ENCODE results near the gene MECP2. TPM values are rescaled to one million over a fixed set of nuclear protein-coding genes. Genes with fewer than 3 reads are reported as not detected.

MECP2 gene
- total RNA-seq, 2 donors from 2014 or later = 57.0 to 113 TPM

DNA sequence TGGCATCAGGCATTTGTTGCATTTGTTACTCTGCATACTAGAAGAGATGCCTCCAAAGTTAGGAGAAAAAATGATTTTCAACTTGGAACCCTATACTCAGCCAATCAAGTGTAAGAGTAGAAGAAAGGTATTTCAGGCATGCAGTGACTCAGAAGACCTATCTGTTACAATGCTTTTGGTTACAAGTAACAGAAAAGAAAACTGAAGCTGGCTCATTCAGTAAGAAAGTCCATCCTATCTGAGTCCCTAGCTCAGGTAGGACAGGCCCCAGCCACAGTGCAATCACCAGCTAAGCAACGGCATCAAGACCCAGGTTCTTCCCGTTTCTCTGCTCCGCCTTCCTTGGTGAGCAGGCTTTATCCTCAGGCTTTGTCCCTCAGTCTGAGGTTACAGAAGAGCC is 23.3 kb downstream of the MECP2 start:
- H3K36me3 ChIP-seq = no peaks in the 10 kb centered on the region
- no peak for DNase-seq (ENCODE audit: low spot score)
- H3K27ac ChIP-seq = peak overlapping the region in 1 of 2 donors; percentile 26
- ATAC-seq (ENCODE audit: insufficient number of reproducible peaks, low FRiP score, low read depth) = no peak
- no peaks in the 10 kb centered on the region for H3K9me3 ChIP-seq
- TF ChIP-seq, protein P1, sequence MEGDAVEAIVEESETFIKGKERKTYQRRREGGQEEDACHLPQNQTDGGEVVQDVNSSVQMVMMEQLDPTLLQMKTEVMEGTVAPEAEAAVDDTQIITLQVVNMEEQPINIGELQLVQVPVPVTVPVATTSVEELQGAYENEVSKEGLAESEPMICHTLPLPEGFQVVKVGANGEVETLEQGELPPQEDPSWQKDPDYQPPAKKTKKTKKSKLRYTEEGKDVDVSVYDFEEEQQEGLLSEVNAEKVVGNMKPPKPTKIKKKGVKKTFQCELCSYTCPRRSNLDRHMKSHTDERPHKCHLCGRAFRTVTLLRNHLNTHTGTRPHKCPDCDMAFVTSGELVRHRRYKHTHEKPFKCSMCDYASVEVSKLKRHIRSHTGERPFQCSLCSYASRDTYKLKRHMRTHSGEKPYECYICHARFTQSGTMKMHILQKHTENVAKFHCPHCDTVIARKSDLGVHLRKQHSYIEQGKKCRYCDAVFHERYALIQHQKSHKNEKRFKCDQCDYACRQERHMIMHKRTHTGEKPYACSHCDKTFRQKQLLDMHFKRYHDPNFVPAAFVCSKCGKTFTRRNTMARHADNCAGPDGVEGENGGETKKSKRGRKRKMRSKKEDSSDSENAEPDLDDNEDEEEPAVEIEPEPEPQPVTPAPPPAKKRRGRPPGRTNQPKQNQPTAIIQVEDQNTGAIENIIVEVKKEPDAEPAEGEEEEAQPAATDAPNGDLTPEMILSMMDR (IDR thresholded peaks at IDR 0.05) = no peak
- H3K4me1 ChIP-seq (ENCODE audit: control insufficient read depth in 1 of 2, low read depth in 2 of 2) = peaks cover 6 to 45% of the 10 kb centered on the region in 2 donors
- H3K4me3 ChIP-seq = no peak overlapping the region
- H3K27me3 ChIP-seq (replicated peaks; ENCODE audit: insufficient read depth) = no peaks in the 10 kb centered on the region

DNA sequence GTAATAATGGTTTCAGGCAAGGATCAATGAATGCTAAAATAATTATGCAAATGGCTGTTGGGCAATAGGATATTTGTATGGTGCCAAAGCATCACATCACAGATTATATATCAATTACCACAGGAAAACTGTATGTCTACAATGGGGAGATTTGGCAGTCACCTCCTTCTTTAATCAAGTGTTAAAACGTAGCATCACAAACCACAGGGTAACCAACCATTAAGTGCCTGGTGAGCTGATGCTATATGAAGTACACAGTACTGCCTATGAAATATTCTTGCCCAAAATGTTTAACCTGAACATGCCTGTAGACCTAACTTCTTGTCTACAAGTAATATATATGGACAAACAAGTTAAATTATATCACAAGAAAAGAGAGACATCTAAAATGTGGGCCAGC is 25.3 kb downstream of the MECP2 start:
- Histone ChIP-seq H3K9me3 (no peaks in the 10 kb centered on the region), H3K27me3 (replicated peaks; ENCODE audit: insufficient read depth) (no peaks in the 10 kb centered on the region), H3K27ac (no peak overlapping the region), H3K4me1 (ENCODE audit: control insufficient read depth in 1 of 2, low read depth in 2 of 2) (peaks cover 6 to 45% of the 10 kb centered on the region in 2 donors), H3K36me3 (no peaks in the 10 kb centered on the region), H3K4me3 (no peak overlapping the region)
- TF ChIP-seq, protein P1 (IDR thresholded peaks at IDR 0.05) = no peak
- no peak for DNase-seq (ENCODE audit: low spot score)
- no peak for ATAC-seq (ENCODE audit: insufficient number of reproducible peaks, low FRiP score, low read depth)

DNA sequence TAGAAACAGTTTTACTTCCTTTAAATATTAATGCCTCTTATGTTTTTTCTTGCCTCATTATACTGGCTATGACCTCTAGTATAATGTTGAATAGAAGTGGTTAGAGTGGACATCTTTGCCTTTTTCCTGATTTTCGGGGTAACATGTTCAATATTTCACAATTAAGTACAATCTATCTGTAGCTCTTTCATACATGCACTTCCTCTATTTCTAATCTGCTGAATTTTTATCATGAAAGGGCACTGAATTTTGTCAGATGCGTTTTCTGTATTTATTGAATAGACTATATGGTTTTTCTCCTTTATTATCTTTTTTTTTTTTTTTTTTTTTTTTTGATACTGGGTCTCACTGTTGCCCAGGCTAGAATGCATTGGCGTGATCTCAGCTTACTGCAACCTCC is 29.0 kb downstream of the MECP2 start:
- H3K4me1 ChIP-seq (ENCODE audit: control insufficient read depth in 1 of 2, low read depth in 2 of 2) = peaks cover 5 to 49% of the 10 kb centered on the region in 2 donors
- H3K4me3 ChIP-seq = no peak overlapping the region
- no peak overlapping the region for H3K27ac ChIP-seq
- no peaks in the 10 kb centered on the region for H3K36me3 ChIP-seq
- ATAC-seq (ENCODE audit: insufficient number of reproducible peaks, low FRiP score, low read depth) (no peak), DNase-seq (ENCODE audit: low spot score) (no peak)
- H3K27me3 ChIP-seq (replicated peaks; ENCODE audit: insufficient read depth) = no peaks in the 10 kb centered on the region
- TF ChIP-seq, protein P1 (IDR thresholded peaks at IDR 0.05) = no peak
- no peaks in the 10 kb centered on the region for H3K9me3 ChIP-seq

DNA sequence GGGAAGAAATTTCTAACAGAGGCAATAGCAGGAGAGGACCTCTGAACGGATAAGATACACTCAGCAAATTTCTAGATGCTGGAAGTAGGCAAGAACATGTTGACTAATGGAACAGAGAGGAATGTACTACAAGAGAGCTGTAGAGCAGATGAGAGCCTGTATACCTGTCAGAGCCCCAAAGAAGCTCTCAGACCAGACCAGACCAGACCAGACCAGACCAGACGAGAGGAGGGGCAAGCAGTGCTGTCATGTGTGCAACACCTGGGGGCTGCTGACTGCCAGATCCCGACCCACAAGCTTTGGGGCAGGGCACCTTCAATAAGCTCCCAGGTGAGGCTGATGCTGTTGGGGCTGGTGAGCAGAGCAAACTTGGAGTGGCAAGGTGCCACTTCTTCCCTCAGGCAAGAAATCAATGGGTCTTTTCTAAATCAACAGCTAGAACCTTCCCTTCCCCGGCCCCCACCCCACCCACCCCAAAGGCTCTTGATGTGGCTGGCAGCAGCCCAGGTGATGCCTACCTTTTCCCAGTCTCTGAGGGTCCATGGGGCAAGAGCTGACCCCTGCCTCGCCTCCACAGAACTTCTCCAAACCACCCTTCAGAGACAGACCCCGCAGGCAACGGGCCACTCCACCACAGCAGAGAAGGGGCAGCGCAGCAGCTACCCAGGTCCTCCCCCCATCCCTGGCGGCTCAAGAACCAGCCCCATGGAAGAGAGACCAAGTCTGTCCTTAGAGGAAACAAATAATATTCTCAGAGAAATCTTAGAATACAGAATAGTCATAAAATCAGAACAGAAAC is 32.7 kb downstream of the MECP2 start:
- H3K36me3 ChIP-seq = no peaks in the 10 kb centered on the region
- H3K27me3 ChIP-seq (replicated peaks; ENCODE audit: insufficient read depth) = no peaks in the 10 kb centered on the region
- no peak for ATAC-seq (ENCODE audit: insufficient number of reproducible peaks, low FRiP score, low read depth)
- DNase-seq (ENCODE audit: low spot score) = no peak
- no peaks in the 10 kb centered on the region for H3K9me3 ChIP-seq
- H3K27ac ChIP-seq = no peak overlapping the region
- TF ChIP-seq, protein P1 (IDR thresholded peaks at IDR 0.05) = no peak
- H3K4me3 ChIP-seq = no peak overlapping the region
- peaks cover 4 to 65% of the 10 kb centered on the region in 2 donors for H3K4me1 ChIP-seq (ENCODE audit: control insufficient read depth in 1 of 2, low read depth in 2 of 2)

DNA sequence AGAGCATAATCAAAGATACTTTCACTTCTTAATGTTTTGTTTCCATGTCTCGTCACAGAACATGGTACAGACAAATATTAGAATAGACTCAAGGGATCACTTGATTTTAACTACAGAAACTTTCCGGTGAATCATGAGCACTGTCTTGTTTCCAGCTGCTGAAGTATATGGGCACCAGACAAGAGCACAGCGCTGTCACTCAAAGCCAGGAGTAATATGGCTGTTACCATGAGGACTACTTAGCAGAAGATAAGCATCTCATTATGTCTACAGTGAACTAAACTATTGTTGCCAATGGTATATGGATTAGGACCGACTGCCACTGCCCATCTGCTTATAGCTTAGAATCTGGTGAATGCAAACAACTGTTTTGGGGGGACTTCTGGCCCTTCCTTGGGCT is 34.3 kb downstream of the MECP2 start:
- Histone ChIP-seq H3K27ac (no peak overlapping the region), H3K27me3 (replicated peaks; ENCODE audit: insufficient read depth) (no peaks in the 10 kb centered on the region), H3K4me1 (ENCODE audit: control insufficient read depth in 1 of 2, low read depth in 2 of 2) (peaks cover 4 to 80% of the 10 kb centered on the region in 2 donors), H3K9me3 (no peaks in the 10 kb centered on the region), H3K4me3 (no peak overlapping the region), H3K36me3 (no peaks in the 10 kb centered on the region)
- DNase-seq (ENCODE audit: low spot score) (no peak), ATAC-seq (ENCODE audit: insufficient number of reproducible peaks, low FRiP score, low read depth) (no peak)
- TF ChIP-seq, protein P1 (IDR thresholded peaks at IDR 0.05) = no peak
